HG02870 (cell line): ENCODE results near the gene CYBC1.
"Not testable (repeated sequence)": the region's sequence is repeated elsewhere in the genome, so short reads cannot be mapped to it uniquely, and the experiment has no call there.

Experiments used
- ATAC-seq: cut with Tn5 transposase; IDR thresholded peaks from one replicate; pipeline ENCODE4 v1.9.1; 2021; ENCODE audit warnings: mild to moderate bottlenecking, moderate library complexity; ENCODE audit not compliant: unreplicated experiment

CYBC1 gene

GRCh38 chr17:82435601-82436583, 14.7 kb downstream of the CYBC1 start:
- ATAC-seq, result no peak

- ATAC-seq, result no peak
These were observed 15.4 kb downstream of the CYBC1 start for GRCh38 chr17:82435103-82435502.

- ATAC-seq, result no peak
These were observed 16.4 kb downstream of the CYBC1 start for GRCh38 chr17:82434216-82434565.

GRCh38 chr17:82433560-82434215, 16.9 kb downstream of the CYBC1 start:
- no peak for ATAC-seq

GRCh38 chr17:82432017-82432416, 18.5 kb downstream of the CYBC1 start:
- ATAC-seq, result no peak

- ATAC-seq, result no peak
These were observed 20.7 kb downstream of the CYBC1 start for GRCh38 chr17:82429824-82430223.

GRCh38 chr17:82428546-82428945, 22.0 kb downstream of the CYBC1 start:
- ATAC-seq, result no peak

GRCh38 chr17:82424863-82425159, 25.7 kb downstream of the CYBC1 start:
- no peak for ATAC-seq

- no peak for ATAC-seq
These were observed 26.3 kb downstream of the CYBC1 start for GRCh38 chr17:82424001-82424862.

- ATAC-seq, result no peak
These were observed 31.0 kb downstream of the CYBC1 start for GRCh38 chr17:82419540-82419939.

GRCh38 chr17:82418001-82418986, 32.3 kb downstream of the CYBC1 start, which contains the start of the genes HEXD and OGFOD3:
TSS of gene HEXD (plus strand) at chr17:82418347. CDS start at chr17:82419800, 1,453 bp downstream.
TSS of gene OGFOD3 (minus strand) at chr17:82418586. CDS start at chr17:82418485, 101 bp downstream.
- ATAC-seq, result peak; percentile 87

- ATAC-seq, result no peak
These were observed 33.8 kb downstream of the CYBC1 start for GRCh38 chr17:82416771-82417170.

- ATAC-seq, result no peak
These were observed 34.3 kb downstream of the CYBC1 start for GRCh38 chr17:82416264-82416663.

GRCh38 chr17:82415786-82416185, 34.8 kb downstream of the CYBC1 start:
- ATAC-seq, result no peak

GRCh38 chr17:82415336-82415735, 35.2 kb downstream of the CYBC1 start:
- no peak for ATAC-seq

GRCh38 chr17:82414548-82415281, 35.8 kb downstream of the CYBC1 start:
- ATAC-seq, result no peak

- no peak for ATAC-seq
These were observed 37.7 kb downstream of the CYBC1 start for GRCh38 chr17:82412535-82413520.

GRCh38 chr17:82412081-82412480, 38.5 kb downstream of the CYBC1 start:
- ATAC-seq, result not testable (repeated sequence)
